Upper lobe of left lung (tissue), 4 donors: ENCODE measurements around the gene CHCHD4.

Experiments
- POLR2A ChIP-seq, 4 donors: fragments of 450-650 bp; IDR thresholded peaks; one replicate each; pipeline ENCODE4 v1.5.1; 2016 to 2017; ENCODE audit warnings: antibody characterized with exemption in 4 of 4, mild to moderate bottlenecking in 2 of 4
- POLR2AphosphoS5 ChIP-seq, 2 donors: sonication (generic); formaldehyde crosslinking; IDR thresholded peaks; one replicate each; pipeline ENCODE4 v1.5.1; 2017; ENCODE audit warnings: antibody characterized with exemption in 2 of 2

DNA sequence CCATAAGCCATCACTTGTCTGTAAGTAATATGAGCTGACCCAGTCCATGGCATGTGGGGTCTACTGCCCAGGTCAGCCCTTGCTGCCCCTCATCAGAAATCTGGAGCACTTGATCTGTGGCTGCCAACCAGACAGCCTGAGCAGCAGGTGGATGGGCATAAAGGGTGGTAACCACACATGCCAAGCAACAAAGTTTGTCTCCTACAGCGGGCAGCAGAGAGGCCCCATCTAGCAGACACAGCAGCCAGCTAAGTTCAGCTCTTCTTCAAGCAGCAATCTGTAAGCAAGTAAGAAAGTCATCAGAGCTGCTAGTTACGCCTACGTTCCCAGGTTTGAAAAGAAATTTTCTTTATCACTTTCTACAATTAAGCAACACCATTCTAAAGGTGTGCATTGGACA is 27.9 kb downstream of the CHCHD4 start:
- TF ChIP-seq POLR2AphosphoS5 (IDR thresholded peaks at IDR 0.05) (no peak), POLR2A (IDR thresholded peaks at IDR 0.05) (no peak)
